ENCODE measurements around the gene GAK. TPM values are rescaled to one million over a fixed set of nuclear protein-coding genes. Genes with fewer than 3 reads are reported as not detected.
"Not testable (repeated sequence)": the region's sequence is repeated elsewhere in the genome, so short reads cannot be mapped to it uniquely, and the experiment has no call there.

The GAK gene
- 10 to 100 TPM; 64.8 to 73.9 (median 70.6) TPM for total RNA-seq

DNA sequence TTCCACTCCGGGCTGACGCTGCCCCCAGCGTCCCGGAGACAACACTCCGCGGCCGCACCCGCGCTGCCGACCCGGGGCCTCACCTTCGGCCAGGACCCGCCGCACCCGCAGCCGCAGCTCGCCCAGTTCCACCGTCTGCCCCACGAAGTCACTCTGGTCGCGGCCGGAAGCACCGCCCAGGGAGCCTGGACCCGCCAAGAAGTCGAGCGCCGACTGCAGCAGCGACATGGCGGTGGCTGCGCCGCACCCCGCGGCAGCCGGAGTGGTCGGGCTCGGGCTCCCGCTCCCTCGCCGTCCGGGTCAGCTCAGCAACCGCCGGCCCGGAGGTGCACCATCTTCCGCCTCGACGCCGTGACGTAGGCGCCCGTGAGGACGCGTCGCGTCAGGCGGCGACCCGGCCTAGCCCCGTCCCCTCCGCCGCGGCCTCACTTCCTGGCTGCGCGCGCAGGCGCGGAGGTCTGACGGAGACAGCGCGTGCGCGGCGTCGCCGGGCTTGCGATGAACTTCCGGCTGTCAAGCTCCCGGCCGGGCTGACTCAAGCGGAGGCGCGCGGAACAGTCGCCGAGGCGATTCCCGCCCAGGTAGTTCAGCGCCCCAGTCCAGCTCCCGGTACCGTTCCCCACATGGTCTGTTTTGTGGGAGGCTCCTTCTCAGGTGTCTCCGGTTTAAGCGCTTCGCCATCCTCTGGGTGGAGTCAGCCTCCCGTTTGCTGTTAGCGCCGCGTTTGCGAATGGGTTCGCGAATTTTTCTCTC is at the start of gene GAK, which contains the start of gene TMEM175:
TSS of gene GAK (minus strand) at position 357 of the 753 bp plus-strand sequence. CDS start at position 228, 129 bp downstream.
TSS of gene TMEM175 (plus strand) at position 501 of the 753 bp plus-strand sequence. CDS start 15,280 bp downstream, outside the sequence.
- peak within 1 kb of the TSS; percentile 85 to 96 (median 88) for H3K27ac ChIP-seq (replicated peaks in 1 of 4)
- no peaks in the 10 kb centered on the region for H3K27me3 ChIP-seq
- DNase-seq (ENCODE audit: extremely low spot score): peak; percentile 99
- WGBS: 4% methylated on average over 9 of the region's 99 CpGs
- H3K9me3 ChIP-seq: no peaks in the 10 kb centered on the region
- intact Hi-C loops (cut with DNase I): no loop called here
- TF ChIP-seq EP300 (IDR thresholded peaks at IDR 0.05) (no peak), POLR2A (IDR thresholded peaks at IDR 0.05; ENCODE audit: low read depth) (peak; percentile 75), POLR2AphosphoS5 (IDR thresholded peaks at IDR 0.05) (peak; percentile 94 to 99)
- TF ChIP-seq, protein P1, sequence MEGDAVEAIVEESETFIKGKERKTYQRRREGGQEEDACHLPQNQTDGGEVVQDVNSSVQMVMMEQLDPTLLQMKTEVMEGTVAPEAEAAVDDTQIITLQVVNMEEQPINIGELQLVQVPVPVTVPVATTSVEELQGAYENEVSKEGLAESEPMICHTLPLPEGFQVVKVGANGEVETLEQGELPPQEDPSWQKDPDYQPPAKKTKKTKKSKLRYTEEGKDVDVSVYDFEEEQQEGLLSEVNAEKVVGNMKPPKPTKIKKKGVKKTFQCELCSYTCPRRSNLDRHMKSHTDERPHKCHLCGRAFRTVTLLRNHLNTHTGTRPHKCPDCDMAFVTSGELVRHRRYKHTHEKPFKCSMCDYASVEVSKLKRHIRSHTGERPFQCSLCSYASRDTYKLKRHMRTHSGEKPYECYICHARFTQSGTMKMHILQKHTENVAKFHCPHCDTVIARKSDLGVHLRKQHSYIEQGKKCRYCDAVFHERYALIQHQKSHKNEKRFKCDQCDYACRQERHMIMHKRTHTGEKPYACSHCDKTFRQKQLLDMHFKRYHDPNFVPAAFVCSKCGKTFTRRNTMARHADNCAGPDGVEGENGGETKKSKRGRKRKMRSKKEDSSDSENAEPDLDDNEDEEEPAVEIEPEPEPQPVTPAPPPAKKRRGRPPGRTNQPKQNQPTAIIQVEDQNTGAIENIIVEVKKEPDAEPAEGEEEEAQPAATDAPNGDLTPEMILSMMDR (IDR thresholded peaks at IDR 0.05): peak in 1 of 3 experiments; percentile 25
- no peaks in the 10 kb centered on the region for H3K36me3 ChIP-seq
- peaks cover 28 to 63% (median 49%) of the 10 kb centered on the region in 4 donors for H3K4me1 ChIP-seq
- peak within 1 kb of the TSS; percentile 78 to 99 (median 87) for H3K4me3 ChIP-seq

- no peak for TF ChIP-seq EP300 (IDR thresholded peaks at IDR 0.05)
- no peak for TF ChIP-seq POLR2A (IDR thresholded peaks at IDR 0.05; ENCODE audit: low read depth)
- TF ChIP-seq, protein P1 (IDR thresholded peaks at IDR 0.05): no peak
- no peak for TF ChIP-seq POLR2AphosphoS5 (IDR thresholded peaks at IDR 0.05)
- intact Hi-C loops (cut with DNase I): no loop called here
- peaks cover 0 to 2% (median under 1%) of the 10 kb centered on the region in 4 donors for H3K4me1 ChIP-seq
- H3K27ac ChIP-seq (replicated peaks in 1 of 4): no peak overlapping the region
- H3K4me3 ChIP-seq: no peak overlapping the region
- DNase-seq (ENCODE audit: extremely low spot score): no peak
- 53% methylated on average over 20 of the region's 20 CpGs for WGBS
- H3K36me3 ChIP-seq: no peaks in the 10 kb centered on the region
- no peaks in the 10 kb centered on the region for H3K9me3 ChIP-seq
- no peaks in the 10 kb centered on the region for H3K27me3 ChIP-seq
Observed at GRCh38 chr4:978957-979701, 47.0 kb upstream of the GAK start.

DNA sequence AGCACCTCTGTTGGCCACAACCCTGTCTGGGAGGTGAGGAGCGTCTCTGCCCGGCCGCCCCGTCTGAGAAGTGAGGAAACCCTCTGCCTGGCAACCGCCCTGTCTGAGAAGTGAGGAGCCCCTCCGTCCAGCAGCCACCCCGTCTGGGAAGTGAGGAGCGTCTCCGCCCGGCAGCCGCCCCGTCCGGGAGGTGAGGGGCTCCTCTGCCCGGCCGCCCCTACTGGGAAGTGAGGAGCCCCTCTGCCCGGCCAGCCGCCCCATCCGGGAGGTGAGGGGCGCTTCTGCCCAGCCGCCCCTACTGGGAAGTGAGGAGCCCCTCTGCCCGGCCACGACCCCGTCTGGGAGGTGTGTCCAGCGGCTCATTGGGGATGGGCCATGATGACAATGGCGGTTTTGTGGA is 43.9 kb upstream of the GAK start:
- H3K36me3 ChIP-seq; H3K9me3 ChIP-seq; H3K4me3 ChIP-seq; DNase-seq (ENCODE audit: extremely low spot score); intact Hi-C loops (cut with DNase I); H3K27ac ChIP-seq (replicated peaks in 1 of 4); H3K27me3 ChIP-seq: not testable (repeated sequence)
- H3K4me1 ChIP-seq: peaks cover 18 to 27% (median 27%) of the 10 kb centered on the region in 4 donors
- WGBS: 86% methylated on average over 8 of the region's 25 CpGs

- intact Hi-C loops (cut with DNase I): no loop called here
- Histone ChIP-seq H3K27ac (replicated peaks in 1 of 4) (no peak overlapping the region), H3K36me3 (no peaks in the 10 kb centered on the region), H3K27me3 (no peaks in the 10 kb centered on the region), H3K9me3 (no peaks in the 10 kb centered on the region), H3K4me3 (no peak overlapping the region), H3K4me1 (peaks cover 19 to 34% (median 30%) of the 10 kb centered on the region in 4 donors)
- 90% methylated on average over 3 of the region's 9 CpGs for WGBS
- TF ChIP-seq POLR2AphosphoS5 (IDR thresholded peaks at IDR 0.05): no peak
- no peak for TF ChIP-seq POLR2A (IDR thresholded peaks at IDR 0.05; ENCODE audit: low read depth)
- no peak for TF ChIP-seq EP300 (IDR thresholded peaks at IDR 0.05)
- TF ChIP-seq, protein P1 (IDR thresholded peaks at IDR 0.05): no peak
- no peak for DNase-seq (ENCODE audit: extremely low spot score)
Observed at GRCh38 chr4:974668-975067, 42.6 kb upstream of the GAK start.

Measured in esophagus muscularis mucosa (tissue), 4 donors.